Thoracic aorta (tissue), 2 donors: ENCODE measurements around the gene NT5DC4. TPM values are rescaled to one million over a fixed set of nuclear protein-coding genes. Genes with fewer than 3 reads are reported as not detected.

Source experiments
- ATAC-seq: fragments of 150-250 bp; one replicate; pipeline ENCODE4 v1.8.0; 2017; ENCODE audit warnings: low read depth; ENCODE audit not compliant: insufficient number of reproducible peaks, low FRiP score
- DNase-seq: peaks from one replicate; pipeline ENCODE4 v3.0.0-alpha.2; 2020; ENCODE audit warnings: low spot score
- H3K27ac ChIP-seq, 2 donors: fragments of 200-600 bp; sonication (generic); 1 replicate in 1 of 2; 2 replicates in 1 of 2; pipeline ENCODE4 v1.5.1; 2016; ENCODE audit warnings: mild to moderate bottlenecking in 2 of 2, moderate library complexity in 2 of 2
- H3K27me3 ChIP-seq: fragments of 200-600 bp; sonication (generic); replicated peaks from 2 replicates; pipeline ENCODE4 v1.6.0; 2016; ENCODE audit warnings: mild to moderate bottlenecking; ENCODE audit not compliant: insufficient read depth
- H3K36me3 ChIP-seq: fragments of 200-600 bp; sonication (generic); one replicate; pipeline ENCODE4 v1.5.1; 2016
- H3K4me1 ChIP-seq, 2 donors: fragments of 200-600 bp; sonication (generic); 1 replicate in 1 of 2; 2 replicates in 1 of 2; pipeline versions ENCODE4 v1.5.1 to v1.6.0; 2016; ENCODE audit warnings: low read depth in 2 of 2, mild to moderate bottlenecking in 1 of 2; ENCODE audit not compliant: control insufficient read depth in 1 of 2
- H3K4me3 ChIP-seq: fragments of 200-600 bp; sonication (generic); 2 replicates; pipeline ENCODE4 v1.5.1; 2016; ENCODE audit warnings: mild to moderate bottlenecking
- H3K9me3 ChIP-seq: fragments of 200-600 bp; sonication (generic); 2 replicates; pipeline ENCODE4 v1.5.1; 2016
- CTCF ChIP-seq: fragments of 200-600 bp; sonication (generic); IDR thresholded peaks from one replicate; pipeline ENCODE4 v1.5.1; 2019; ENCODE audit warnings: antibody characterized with exemption
- total RNA-seq, 2 donors: library from RNA; depleted of rRNA; stranded (reverse); fragments of >200 nt; gene quantifications; one replicate each; pipeline versions ENCODE4 v1.1.0 to v1.2.3, GENCODE V29; 2016

Gene NT5DC4
- total RNA-seq, 2 donors from 2014 or later: not detected

- ATAC-seq (no peak), DNase-seq (no peak)
- Histone ChIP-seq H3K4me3 (no peak overlapping the region), H3K36me3 (no peaks in the 10 kb centered on the region), H3K9me3 (no peaks in the 10 kb centered on the region), H3K27me3 (no peaks in the 10 kb centered on the region), H3K27ac (no peak overlapping the region), H3K4me1 (peaks cover 0 to 10% of the 10 kb centered on the region in 2 donors)
- no peak for TF ChIP-seq CTCF
Measured at GRCh38 chr2:112692495-112692911, 28.3 kb upstream of the NT5DC4 start.

- TF ChIP-seq CTCF: no peak
- Histone ChIP-seq H3K4me1 (peaks cover 0 to 10% of the 10 kb centered on the region in 2 donors), H3K4me3 (no peak overlapping the region), H3K27ac (no peak overlapping the region), H3K9me3 (no peaks in the 10 kb centered on the region), H3K36me3 (no peaks in the 10 kb centered on the region), H3K27me3 (no peaks in the 10 kb centered on the region)
- DNase-seq (no peak), ATAC-seq (no peak)
Measured at GRCh38 chr2:112692918-112693317, 27.9 kb upstream of the NT5DC4 start.

- no peak for DNase-seq
Measured at GRCh38 chr2:112693596-112693995, 27.2 kb upstream of the NT5DC4 start.

GRCh38 chr2:112694182-112694581 lies 26.6 kb upstream of the NT5DC4 start:
- H3K4me3 ChIP-seq: no peak overlapping the region
- DNase-seq: no peak
- ATAC-seq: no peak
- H3K27me3 ChIP-seq: no peaks in the 10 kb centered on the region
- peaks cover 0 to 10% of the 10 kb centered on the region in 2 donors for H3K4me1 ChIP-seq
- H3K9me3 ChIP-seq: no peaks in the 10 kb centered on the region
- H3K36me3 ChIP-seq: no peaks in the 10 kb centered on the region
- H3K27ac ChIP-seq: no peak overlapping the region
- no peak for TF ChIP-seq CTCF

More at GRCh38 chr2:112693596-112693995, 27.2 kb upstream of the NT5DC4 start:
- H3K27me3 ChIP-seq: no peaks in the 10 kb centered on the region
- H3K36me3 ChIP-seq: no peaks in the 10 kb centered on the region
- no peaks in the 10 kb centered on the region for H3K9me3 ChIP-seq
- no peak overlapping the region for H3K27ac ChIP-seq
- H3K4me3 ChIP-seq: no peak overlapping the region
- no peak for ATAC-seq
- H3K4me1 ChIP-seq: peaks cover 0 to 10% of the 10 kb centered on the region in 2 donors
- TF ChIP-seq CTCF: no peak

GRCh38 chr2:112698834-112699515 lies 21.8 kb upstream of the NT5DC4 start:
- Histone ChIP-seq H3K4me1 (no peaks in the 10 kb centered on the region), H3K27ac (no peak overlapping the region), H3K9me3 (no peaks in the 10 kb centered on the region), H3K27me3 (no peaks in the 10 kb centered on the region), H3K4me3 (no peak overlapping the region), H3K36me3 (no peaks in the 10 kb centered on the region)
- TF ChIP-seq CTCF: no peak
- DNase-seq (no peak), ATAC-seq (no peak)
